ENCODE data around the gene PRR7.

Gene PRR7

GRCh38 chr5:177437623-177438022 is 9.0 kb upstream of the PRR7 start:
- DNase-seq: no peak

- no peak for DNase-seq
Measured at GRCh38 chr5:177438468-177438867, 8.1 kb upstream of the PRR7 start.

- no peak for DNase-seq
Measured at GRCh38 chr5:177439518-177440053, 7.0 kb upstream of the PRR7 start.

GRCh38 chr5:177440211-177440989 is 6.2 kb upstream of the PRR7 start:
- DNase-seq: peak in 3 of 5 donors; percentile 40 to 54 (median 49)

GRCh38 chr5:177440990-177441780 is 5.4 kb upstream of the PRR7 start:
- no peak for DNase-seq

GRCh38 chr5:177442066-177442826 is 4.4 kb upstream of the PRR7 start:
- no peak for DNase-seq

GRCh38 chr5:177443144-177443983 is 3.2 kb upstream of the PRR7 start:
- no peak for DNase-seq

- no peak for DNase-seq
Measured at GRCh38 chr5:177444106-177445051, 2.2 kb upstream of the PRR7 start.

- peak in 2 of 5 donors; percentile 31 to 37 for DNase-seq
Measured at GRCh38 chr5:177445052-177445916, 1.3 kb upstream of the PRR7 start.

- DNase-seq: no peak
Measured at GRCh38 chr5:177445917-177446199, 756 bp upstream of the PRR7 start.

GRCh38 chr5:177447066-177447610 is 524 bp downstream of the PRR7 start:
- DNase-seq: peak; percentile 60 to 84 (median 70)

- no peak for DNase-seq
Measured at GRCh38 chr5:177447611-177448243, 1.1 kb downstream of the PRR7 start.

- DNase-seq: no peak
Measured at GRCh38 chr5:177448244-177448950, 1.8 kb downstream of the PRR7 start.

GRCh38 chr5:177449140-177450061 is 2.8 kb downstream of the PRR7 start:
- no peak for DNase-seq

GRCh38 chr5:177450667-177451424 is 4.2 kb downstream of the PRR7 start:
- DNase-seq: no peak
